Stimulated activated CD8-positive, alpha-beta memory T cell treated with anti-CD3 and anti-CD28 coated beads, Interleukin-15, amount 100 ng/mL, for 48 hours (primary cell): ENCODE measurements around the gene ZNF804B.

ENCODE experiments used
- DNase-seq, 2 donors: peaks; one replicate each; pipeline ENCODE4 v3.0.0-alpha.2; 2020; ENCODE audit warnings: low read depth in 2 of 2

The ZNF804B gene

DNA sequence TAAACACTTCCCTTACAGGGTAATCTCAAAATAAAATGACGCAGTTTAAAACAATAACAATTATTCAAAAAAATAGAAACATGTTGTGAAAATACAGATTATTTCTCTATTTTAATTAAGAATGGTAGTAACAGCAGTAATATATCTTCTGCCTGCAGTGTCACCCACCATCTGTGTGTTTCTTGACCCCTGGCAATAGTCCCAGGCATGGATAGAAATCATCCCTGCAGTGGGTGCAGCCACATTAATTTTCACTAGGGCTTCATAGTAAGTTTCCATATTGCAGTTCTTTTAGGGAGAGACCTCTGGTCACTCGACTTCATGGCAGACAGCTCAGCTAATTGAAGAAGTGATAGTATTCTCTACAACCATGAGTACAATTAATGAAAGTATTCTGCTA lies 506.1 kb downstream of the ZNF804B start:
- DNase-seq, result no peak

DNA sequence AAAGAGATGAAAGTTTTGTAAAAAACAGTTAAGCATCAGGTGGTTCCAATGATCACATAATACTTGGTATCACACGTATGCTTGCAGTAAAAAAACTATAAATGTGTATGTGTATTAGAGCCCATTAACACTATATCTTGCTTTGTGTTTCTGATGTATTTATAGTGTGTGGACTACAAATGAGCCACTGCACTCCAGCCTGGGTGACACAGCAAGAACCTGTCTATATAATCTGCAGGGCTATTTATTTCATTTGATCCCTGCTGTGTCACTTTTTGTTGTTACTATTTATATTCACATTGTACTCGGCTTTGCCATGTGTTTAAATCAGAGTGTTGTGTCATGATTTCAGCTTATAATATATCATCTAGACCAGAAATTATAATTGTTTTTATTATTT lies 523.8 kb downstream of the ZNF804B start:
- DNase-seq, result no peak

DNA sequence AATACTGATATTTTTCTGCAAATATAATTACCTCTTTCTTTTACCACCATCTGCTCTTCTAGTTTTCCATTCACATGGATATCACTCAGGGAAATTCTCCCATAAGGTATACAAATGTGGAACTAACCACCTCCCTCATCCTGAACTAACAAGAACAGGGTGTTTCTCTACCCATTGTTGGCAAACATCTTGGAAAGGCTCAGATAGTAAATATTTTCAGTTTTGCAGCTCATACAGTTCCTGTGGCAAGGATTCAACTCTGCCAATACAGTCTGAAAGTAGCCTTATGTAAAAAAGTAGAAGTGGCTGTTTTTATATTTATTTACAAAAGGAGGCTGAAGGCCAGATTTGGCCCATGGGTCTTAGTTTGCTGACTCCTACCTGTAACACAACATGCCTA lies 549.0 kb downstream of the ZNF804B start:
- no peak for DNase-seq

GRCh38 chr7:89311886-89312285 lies 552.4 kb downstream of the ZNF804B start:
- no peak for DNase-seq

DNA sequence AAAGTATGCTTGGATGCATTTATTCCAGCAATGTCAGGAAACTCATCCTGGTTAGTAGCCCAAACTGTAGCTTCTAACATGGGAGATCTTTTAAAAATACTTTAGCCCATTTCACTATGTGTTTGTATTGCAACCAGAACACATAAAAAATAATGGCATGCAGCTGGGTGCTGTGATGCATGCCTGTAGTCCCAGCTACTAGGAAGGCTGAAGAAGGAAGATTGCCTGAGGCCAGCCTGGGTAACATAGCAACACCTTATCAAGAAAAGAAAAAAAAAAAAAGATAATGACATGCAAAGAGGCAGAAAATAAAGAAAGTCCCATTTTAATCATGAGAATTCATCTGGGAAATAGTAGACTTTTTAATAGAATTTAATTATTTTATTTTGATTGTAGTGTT lies 553.1 kb downstream of the ZNF804B start:
- DNase-seq, result no peak

GRCh38 chr7:89316584-89317251 lies 557.2 kb downstream of the ZNF804B start:
- DNase-seq, result no peak

DNA sequence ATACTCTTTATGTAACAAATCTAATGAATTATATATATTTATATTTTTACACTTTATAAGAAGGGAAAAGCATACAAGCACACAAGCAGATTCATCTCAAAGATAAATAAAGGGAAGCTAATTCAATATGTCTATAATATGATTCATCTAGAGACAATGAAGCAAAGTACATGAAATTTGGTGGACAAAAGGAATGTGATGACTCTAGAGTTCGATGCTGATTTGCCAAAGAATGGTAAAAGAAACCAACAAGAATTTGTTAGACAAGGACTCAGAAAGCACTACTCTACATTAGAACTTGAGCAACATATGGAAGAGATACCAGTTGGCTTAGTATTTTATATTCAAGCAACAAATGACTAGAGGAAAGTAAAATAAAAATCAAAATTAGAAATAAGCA lies 572.5 kb downstream of the ZNF804B start:
- DNase-seq, result no peak

GRCh38 chr7:89334797-89335196 lies 575.3 kb downstream of the ZNF804B start:
- no peak for DNase-seq

DNA sequence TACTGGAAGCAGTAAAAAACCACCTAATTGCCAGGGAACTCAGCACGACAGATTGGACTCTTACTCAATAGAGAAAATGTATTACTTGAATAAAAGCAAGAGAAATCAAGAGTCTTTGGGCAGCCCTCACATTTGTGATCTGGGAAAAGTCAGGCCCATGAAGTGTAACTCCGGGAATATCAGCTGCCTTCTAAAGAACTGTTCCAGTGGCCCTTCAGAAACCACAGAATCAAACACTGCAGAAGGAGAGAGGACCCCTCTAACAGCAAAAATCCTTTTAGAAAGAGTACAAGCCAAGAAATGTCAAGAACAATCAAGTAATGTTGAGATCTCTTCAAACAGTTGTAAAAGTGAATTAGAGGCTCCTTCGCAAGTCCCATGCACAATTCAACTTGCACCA lies 576.0 kb downstream of the ZNF804B start:
- no peak for DNase-seq

DNA sequence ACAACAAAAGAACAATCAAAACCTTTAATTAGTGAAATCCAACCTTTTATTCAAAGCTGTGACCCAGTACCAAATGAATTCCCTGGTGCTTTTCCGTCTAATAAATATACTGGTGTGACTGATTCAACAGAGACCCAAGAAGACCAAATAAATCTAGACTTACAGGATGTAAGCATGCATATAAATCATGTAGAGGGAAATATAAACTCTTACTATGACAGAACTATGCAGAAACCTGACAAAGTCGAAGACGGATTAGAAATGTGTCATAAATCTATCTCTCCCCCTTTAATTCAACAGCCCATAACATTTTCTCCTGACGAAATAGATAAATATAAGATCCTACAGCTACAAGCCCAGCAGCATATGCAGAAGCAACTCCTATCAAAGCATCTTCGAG lies 576.6 kb downstream of the ZNF804B start:
- DNase-seq, result no peak

- no peak for DNase-seq
Observed at GRCh38 chr7:89339748-89340147, 580.2 kb downstream of the ZNF804B start.

GRCh38 chr7:89357121-89357520 lies 597.6 kb downstream of the ZNF804B start:
- DNase-seq, result no peak

DNA sequence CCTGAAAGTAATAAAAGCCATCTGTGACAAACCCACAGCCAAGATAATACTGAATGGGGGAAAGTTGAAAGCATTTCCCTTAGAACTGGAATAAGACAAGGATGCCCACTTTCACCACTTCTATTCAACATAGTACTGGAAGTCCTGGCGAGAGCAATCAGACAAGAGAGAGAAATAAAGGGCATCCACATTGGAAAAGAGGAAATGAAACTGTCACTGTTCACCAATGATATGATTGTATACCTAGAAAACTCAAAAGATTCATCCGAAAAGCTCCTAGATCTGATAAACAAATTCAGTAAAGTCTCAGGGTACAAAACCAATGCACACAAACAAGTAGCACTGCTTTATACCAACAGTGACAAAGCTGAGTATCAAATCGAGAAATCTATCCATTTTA lies 617.7 kb downstream of the ZNF804B start:
- no peak for DNase-seq

DNA sequence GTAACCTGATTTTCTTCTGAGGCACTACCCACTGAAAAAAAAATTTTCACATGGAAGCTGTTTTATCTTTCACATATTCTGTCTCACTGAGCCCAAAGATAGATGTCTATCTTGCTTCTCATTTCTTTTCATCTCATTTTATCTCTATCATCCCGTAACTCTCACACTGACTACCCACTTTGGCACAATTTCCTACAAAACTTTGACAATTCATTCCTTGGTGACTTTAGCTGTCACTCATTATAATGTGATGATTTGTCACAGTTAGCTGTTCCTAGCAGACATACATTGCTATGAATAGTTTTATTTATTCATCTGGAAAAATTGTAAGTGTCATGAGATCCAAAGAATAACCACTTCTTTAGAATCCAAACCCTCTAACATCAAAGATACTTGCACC lies 625.9 kb downstream of the ZNF804B start:
- no peak for DNase-seq
